HepG2 (cell line): ENCODE results near the gene PTTG1. TPM values are rescaled to one million over a fixed set of nuclear protein-coding genes. Genes with fewer than 3 reads are reported as not detected.

Experiments
- ATAC-seq: fragments of 200-7000 bp; cut with Tn5 transposase; 3 replicates; pipeline ENCODE4 v1.9.1; 2020; ENCODE audit warnings: mild to moderate bottlenecking, moderate library complexity
- BruUV-seq: library from RNA; stranded (reverse); fragments of 400-500 nt; replicated peaks from 2 replicates; lab custom pipeline; 2021; lab: Mats Ljungman, UMichigan
- CTCF ChIA-PET: fragments of 300-600 bp; formaldehyde crosslinking; extraction: SDS; loops from one replicate; lab custom pipeline; 2021; ENCODE audit warnings: low total read pairs, inconsistent platforms, low intra/inter-chr PET ratio; lab: Yijun Ruan, JAX
- POLR2A ChIA-PET: fragments of 350-600 bp; sonication (Branson Sonifier 250); formaldehyde crosslinking; loops from one replicate; lab custom pipeline; 2020; ENCODE audit warnings: antibody characterized with exemption, inconsistent platforms; lab: Yijun Ruan, JAX
- DNase-seq: peaks from one replicate; pipeline ENCODE4 v3.0.0-alpha.2; 2015; ENCODE audit warnings: low spot score
- FAIRE-seq: peaks from 3 replicates; lab custom pipeline; 2011; peaks lifted over from hg19 to GRCh38; lab: Jason Lieb, UNC
- H2AFZ ChIP-seq: one replicate; pipeline ENCODE4 v1.6.1; 2011; ENCODE audit warnings: low read length, inconsistent platforms
- H3K27ac ChIP-seq: fragments of 300-600 bp; 3 replicates; pipeline ENCODE4 v1.8.0; 2011; ENCODE audit warnings: mixed run types, mild to moderate bottlenecking, mixed read lengths, low read length, inconsistent platforms; ENCODE audit not compliant: insufficient read depth; ENCODE audit errors: extremely low read length
- H3K27me3 ChIP-seq, 2 experiments: fragments of 200-600 bp in 1 of 2; 2 replicates in 1 of 2; 3 replicates in 1 of 2; pipeline versions ENCODE4 v1.6.0 to v1.8.0; 2011; ENCODE audit warnings: low read length in 2 of 2, mild to moderate bottlenecking in 2 of 2, moderate library complexity in 2 of 2, inconsistent platforms in 1 of 2; ENCODE audit not compliant: insufficient read depth in 2 of 2, control insufficient read depth in 1 of 2
- H3K36me3 ChIP-seq, 2 experiments: fragments of 200-600 bp in 1 of 2; replicated peaks in 1 of 2; 2 replicates in 1 of 2; 3 replicates in 1 of 2; pipeline versions ENCODE4 v1.5.1 to v1.8.0; 2011; ENCODE audit warnings: low read length in 2 of 2, inconsistent platforms in 1 of 2; ENCODE audit not compliant: insufficient read depth in 2 of 2, control insufficient read depth in 1 of 2
- H3K4me1 ChIP-seq: 2 replicates; pipeline ENCODE4 v1.5.1; 2012; ENCODE audit warnings: low read length, inconsistent platforms; ENCODE audit not compliant: insufficient read depth
- H3K4me2 ChIP-seq: 2 replicates; pipeline ENCODE4 v1.6.0; 2011; ENCODE audit warnings: low read depth, low read length, inconsistent platforms
- H3K4me3 ChIP-seq, 3 experiments: fragments of 200-600 bp in 1 of 3; sonication (generic), shearing (Covaris generic) in 1 of 3; replicated peaks in 1 of 3; 2 replicates each; pipeline ENCODE4 v1.5.1; 2011 to 2016; ENCODE audit warnings: low read length in 3 of 3, inconsistent platforms in 2 of 3, low read depth in 2 of 3, mild to moderate bottlenecking in 2 of 3, control low read depth in 1 of 3, mixed read lengths in 1 of 3; ENCODE audit not compliant: insufficient read depth in 1 of 3
- H3K79me2 ChIP-seq: one replicate; pipeline ENCODE4 v1.6.1; 2011; ENCODE audit warnings: low read length, inconsistent platforms; ENCODE audit not compliant: insufficient read depth
- H3K9ac ChIP-seq: 2 replicates; pipeline ENCODE4 v1.6.0; 2011; ENCODE audit warnings: mild to moderate bottlenecking, low read depth, low read length, inconsistent platforms; ENCODE audit not compliant: insufficient read depth
- H3K9me3 ChIP-seq: 2 replicates; pipeline ENCODE4 v1.5.1; 2012; ENCODE audit warnings: mild to moderate bottlenecking, low read length
- H4K20me1 ChIP-seq: 2 replicates; pipeline ENCODE4 v1.6.0; 2011; ENCODE audit warnings: inconsistent platforms, mild to moderate bottlenecking, low read length, moderate library complexity; ENCODE audit not compliant: insufficient read depth
- BCLAF1 ChIP-seq: fragments of 450-650 bp; IDR thresholded peaks from 2 replicates; pipeline ENCODE4 v1.6.1; 2017; ENCODE audit warnings: mild to moderate bottlenecking
- BRCA1 ChIP-seq: sonication (generic); formaldehyde crosslinking; IDR thresholded peaks from 2 replicates; pipeline ENCODE4 v1.4.0; 2020; ENCODE audit warnings: missing genetic modification reagents
- CEBPB ChIP-seq: IDR thresholded peaks from 2 replicates; pipeline ENCODE4 v1.6.1; 2011; ENCODE audit warnings: low read depth, low read length, improper control_type of control experiment, borderline replicate concordance
- GABPB1 ChIP-seq: IDR thresholded peaks from 2 replicates; pipeline ENCODE4 v1.6.1; 2016; ENCODE audit warnings: mild to moderate bottlenecking, missing genetic modification reagents, moderate library complexity, missing compliant biosample characterization
- HIVEP1 ChIP-seq: sonication (generic); formaldehyde crosslinking; IDR thresholded peaks from 2 replicates; pipeline ENCODE4 v1.4.0; 2020; ENCODE audit warnings: mild to moderate bottlenecking, missing genetic modification reagents
- HMGA1 ChIP-seq: sonication (generic); formaldehyde crosslinking; conservative IDR thresholded peaks from 2 replicates; pipeline ENCODE4 v1.4.0; 2020; ENCODE audit warnings: missing genetic modification reagents
- KAT7 ChIP-seq: IDR thresholded peaks from 2 replicates; pipeline ENCODE4 v1.6.1; 2018; ENCODE audit warnings: borderline replicate concordance, missing compliant biosample characterization
- RCOR2 ChIP-seq: IDR thresholded peaks from 2 replicates; pipeline ENCODE4 v1.6.1; 2016; ENCODE audit warnings: missing biosample characterization, missing genetic modification reagents
- RFXANK ChIP-seq: IDR thresholded peaks from 2 replicates; pipeline ENCODE4 v1.6.1; 2016
- SSRP1 ChIP-seq: IDR thresholded peaks from 2 replicates; pipeline ENCODE4 v1.6.1; 2016; ENCODE audit warnings: control low read depth
- ZSCAN30 ChIP-seq: sonication (generic); formaldehyde crosslinking; IDR thresholded peaks from 2 replicates; pipeline ENCODE4 v1.5.0; 2020; ENCODE audit warnings: mild to moderate bottlenecking, missing genetic modification reagents
- WGBS: methylation state at CpG from one replicate; pipeline ENCODE4 v1.1.6; 2017; ENCODE audit warnings: low lambda C conversion rate; 5-methylcytosine and 5-hydroxymethylcytosine counted together
- in situ Hi-C: cut with HindIII; loops from 2 replicates; pipeline ENCODE4 v1.10.0; 2017; ENCODE audit warnings: low pct_unique_long_range_greater_than_20kb; ENCODE audit not compliant: extremely low pct_ligation_motif_present
- intact Hi-C: fragments of 100-400 bp; cut with micrococcal nuclease; formaldehyde crosslinking; loops from one replicate; pipeline ENCODE4 v1.10.0; 2022; ENCODE audit not compliant: unreplicated experiment
- polyA plus RNA-seq, 8 experiments: library from polyadenylated mRNA; depleted of rRNA in 3 of 8; stranded (reverse) in 7 of 8; unstranded in 1 of 8; fragments of >200 nt; fragmentation: Illumina TruSeq in 4 of 8; extraction: Trizol in 4 of 8; gene quantifications; 2 replicates each; pipeline versions ENCODE4 v1.2.1 to v1.2.3, GENCODE V29; 2011 to 2016; ENCODE audit warnings: low read depth in 4 of 8, missing spikeins in 1 of 8, mixed read lengths in 1 of 8; ENCODE audit not compliant: insufficient read depth in 1 of 8
- total RNA-seq, 5 experiments: library from RNA; depleted of rRNA; stranded (reverse); fragments of >200 nt; fragmentation: Illumina TruSeq; extraction: Trizol; gene quantifications; 2 replicates each; pipeline ENCODE4 v1.2.3, GENCODE V29; 2016; ENCODE audit warnings: low read depth in 1 of 5

PTTG1 gene
- total and polyA plus RNA-seq, 2 of the 13 experiments (the other 11 are each of a cell fraction or from before 2014, with no cell fraction given), result 102 to 161 TPM

- no peak for TF ChIP-seq BRCA1
- TF ChIP-seq KAT7 (CRISPR knock-in tag), result no peak
- TF ChIP-seq HMGA1, result no peak
- TF ChIP-seq GABPB1, result no peak
- no peak for TF ChIP-seq BCLAF1
Observed at GRCh38 chr5:160452795-160453194, 31.1 kb downstream of the PTTG1 start (continued).

DNA sequence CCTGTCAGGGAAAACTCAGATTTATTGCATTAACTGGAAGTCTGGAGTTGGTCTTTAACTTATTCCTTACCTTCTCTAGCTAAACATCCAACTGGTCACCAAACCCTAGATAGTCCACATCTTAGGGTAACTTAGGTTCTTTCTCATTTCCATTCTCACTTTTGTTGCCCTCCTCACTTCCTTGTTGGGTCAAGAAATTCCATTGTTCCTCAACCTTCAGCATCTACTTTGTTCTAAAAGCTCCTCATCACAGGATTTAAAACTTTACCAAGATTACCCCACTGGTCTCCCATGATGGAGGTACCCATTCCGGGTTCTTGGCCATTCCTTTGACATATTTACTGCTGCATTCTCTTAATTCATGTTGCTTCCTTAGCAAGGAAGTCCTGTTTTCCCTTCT lies 32.1 kb downstream of the PTTG1 start:
- Histone ChIP-seq H3K27ac (no peak overlapping the region), H2AFZ (no peak overlapping the region), H3K79me2 (no peaks in the 10 kb centered on the region), H3K27me3 (peaks cover 0 to 8% of the 10 kb centered on the region in 2 experiments; a peak in 3 of 5 replicates), H4K20me1 (no peaks in the 10 kb centered on the region), H3K4me2 (no peak overlapping the region), H3K36me3 (no peaks in the 10 kb centered on the region), H3K9me3 (no peaks in the 10 kb centered on the region), H3K4me1 (peaks cover 15% of the 10 kb centered on the region), H3K9ac (no peak overlapping the region), H3K4me3 (no peak overlapping the region)
- intact Hi-C loops (no loop called here), in situ Hi-C loops (no loop called here)
- no peak for ATAC-seq
- 6% methylated on average over 1 of the region's 1 CpG for WGBS
- no peak for DNase-seq
- TF ChIP-seq RFXANK (CRISPR knock-in tag), result no peak
- no peak for TF ChIP-seq SSRP1 (CRISPR knock-in tag)
- no peak for TF ChIP-seq CEBPB
- no peak for TF ChIP-seq ZSCAN30
- no peak for TF ChIP-seq RCOR2 (CRISPR knock-in tag)
- TF ChIP-seq HIVEP1 (CRISPR knock-in tag), result no peak
- no peak for FAIRE-seq
- POLR2A ChIA-PET, result no interaction called here
- BruUV-seq, result no TSS peak
- CTCF ChIA-PET, result no interaction called here
